GM23248 (cell line): ENCODE results near the gene ING3. TPM values are rescaled to one million over a fixed set of nuclear protein-coding genes. Genes with fewer than 3 reads are reported as not detected.

Experiments used
- DNase-seq: peaks from one replicate; pipeline ENCODE4 v3.0.0-alpha.2; 2015
- H2AFZ ChIP-seq: fragments of 200-600 bp; sonication (generic); 2 replicates; pipeline ENCODE4 v1.6.1; 2016; ENCODE audit warnings: antibody characterized with exemption
- H3F3A ChIP-seq: fragments of 200-600 bp; sonication (generic); 2 replicates; pipeline ENCODE4 v1.6.1; 2016; ENCODE audit warnings: mild to moderate bottlenecking, antibody characterized with exemption, mixed run types; ENCODE audit not compliant: insufficient read depth
- H3K27ac ChIP-seq: fragments of 200-600 bp; sonication (generic); 2 replicates; pipeline ENCODE4 v1.5.1; 2016; ENCODE audit warnings: mild to moderate bottlenecking
- H3K27me3 ChIP-seq: fragments of 200-600 bp; sonication (generic); replicated peaks from 2 replicates; pipeline ENCODE4 v1.6.1; 2016; ENCODE audit warnings: mild to moderate bottlenecking; ENCODE audit not compliant: insufficient read depth
- H3K36me3 ChIP-seq: fragments of 200-600 bp; sonication (generic); 2 replicates; pipeline ENCODE4 v1.6.1; 2016; ENCODE audit warnings: low read depth, mild to moderate bottlenecking
- H3K4me1 ChIP-seq: fragments of 200-600 bp; sonication (generic); 2 replicates; pipeline ENCODE4 v1.6.1; 2016; ENCODE audit warnings: mild to moderate bottlenecking; ENCODE audit not compliant: insufficient read depth
- H3K4me2 ChIP-seq: fragments of 200-600 bp; sonication (generic); one replicate; pipeline ENCODE4 v1.6.1; 2016; ENCODE audit warnings: mild to moderate bottlenecking; ENCODE audit not compliant: unreplicated experiment
- H3K4me3 ChIP-seq: fragments of 200-600 bp; sonication (generic); 2 replicates; pipeline ENCODE4 v1.5.1; 2016; ENCODE audit warnings: mild to moderate bottlenecking
- H3K79me2 ChIP-seq: fragments of 200-600 bp; sonication (generic); 2 replicates; pipeline ENCODE4 v1.6.1; 2016; ENCODE audit warnings: mild to moderate bottlenecking; ENCODE audit not compliant: insufficient read depth
- H3K9ac ChIP-seq: fragments of 200-600 bp; sonication (generic); 2 replicates; pipeline ENCODE4 v1.6.1; 2016; ENCODE audit warnings: mild to moderate bottlenecking
- H3K9me2 ChIP-seq: fragments of 200-600 bp; sonication (generic); 2 replicates; pipeline ENCODE4 v1.6.1; 2016; ENCODE audit warnings: mixed run types, mild to moderate bottlenecking, moderate library complexity; ENCODE audit not compliant: insufficient read depth
- H3K9me3 ChIP-seq: fragments of 200-600 bp; sonication (generic); one replicate; pipeline ENCODE4 v1.6.1; 2017; ENCODE audit warnings: low read depth
- H4K20me1 ChIP-seq: fragments of 200-600 bp; sonication (generic); 2 replicates; pipeline ENCODE4 v1.6.0; 2016; ENCODE audit not compliant: insufficient read depth
- EZH2 ChIP-seq: fragments of 200-600 bp; sonication (generic); IDR thresholded peaks from 2 replicates; pipeline ENCODE4 v1.6.1; 2018; ENCODE audit warnings: antibody characterized with exemption, mild to moderate bottlenecking; ENCODE audit not compliant: insufficient read depth, poor library complexity, severe bottlenecking
- EZH2phosphoT487 ChIP-seq: fragments of 200-600 bp; sonication (generic); IDR thresholded peaks from 2 replicates; pipeline ENCODE4 v1.6.1; 2018; ENCODE audit warnings: antibody characterized with exemption, moderate library complexity, mild to moderate bottlenecking, low read depth; ENCODE audit not compliant: insufficient read depth
- WGBS, 2 experiments: methylation state at CpG; one replicate each; pipeline ENCODE4 v1.1.6; 2015 to 2017; ENCODE audit warnings: low lambda C conversion rate in 2 of 2, low coverage in 1 of 2; ENCODE audit errors: missing lambda C conversion rate in 2 of 2; 5-methylcytosine and 5-hydroxymethylcytosine counted together
- in situ Hi-C: fragments of 300-500 bp; cut with MboI; formaldehyde crosslinking; loops from 2 replicates; pipeline ENCODE4 v1.15.0; 2020
- polyA plus RNA-seq: library from polyadenylated mRNA; unstranded; fragments of >200 nt; fragmentation: Nextera tagmentation; extraction: Ambion mirVana; gene quantifications from 2 replicates; pipeline ENCODE4 v1.2.1, GENCODE V29; 2016
- total RNA-seq: library from RNA; depleted of rRNA; stranded (reverse); fragments of >200 nt; shearing (Covaris generic); gene quantifications from 2 replicates; pipeline ENCODE4 v1.2.3, GENCODE V29; 2014; rRNA removed

The ING3 gene
- total RNA-seq (10.1 and 13.3 TPM in 2 replicates), polyA plus RNA-seq (21.6 and 27.0 TPM in 2 replicates)

- in situ Hi-C loops = no loop called here
- TF ChIP-seq EZH2phosphoT487 (no peak), EZH2 (no peak)
- Histone ChIP-seq H3F3A (no peaks in the 10 kb centered on the region), H3K79me2 (peaks cover 28% of the 10 kb centered on the region), H3K4me2 (peak within 1 kb of the TSS; percentile 95), H3K4me1 (peaks cover 13% of the 10 kb centered on the region; the same call in 1 of the 2 replicates), H3K4me3 (peak within 1 kb of the TSS; percentile 81), H3K9me3 (no peaks in the 10 kb centered on the region), H3K9me2 (no peaks in the 10 kb centered on the region), H2AFZ (peak within 1 kb of the TSS; percentile 94), H4K20me1 (0 out of 2 replicates have a peak, but pooled peaks cover 4% of the 10 kb centered on the region), H3K36me3 (peaks cover 12% of the 10 kb centered on the region; the same call in 1 of the 2 replicates), H3K27ac (peak within 1 kb of the TSS; percentile 95), H3K9ac (peak within 1 kb of the TSS; percentile 96), H3K27me3 (no peaks in the 10 kb centered on the region)
- WGBS, 2 experiments = 1% methylated on average over 43 to 70 of the region's 71 CpGs
- DNase-seq = peak; percentile 100
These were observed at the start of gene ING3 for GRCh38 chr7:120950539-120951308. Gene ING3, plus strand, starts transcription at chr7:120950777. Its CDS starts 120 bp downstream, at chr7:120950897.

- H3K9me2 ChIP-seq = no peaks in the 10 kb centered on the region
- H3K9ac ChIP-seq = no peak overlapping the region
- H3K79me2 ChIP-seq = no peaks in the 10 kb centered on the region
- no peak overlapping the region for H3K4me3 ChIP-seq
- TF ChIP-seq EZH2phosphoT487 (no peak), EZH2 (no peak)
- H3K9me3 ChIP-seq = no peaks in the 10 kb centered on the region
- H3K27ac ChIP-seq = no peak overlapping the region
- 71 to 73% methylated on average over 2 of the region's 2 CpGs for WGBS, 2 experiments
- no peak for DNase-seq
- in situ Hi-C loops = no loop called here
- no peaks in the 10 kb centered on the region for H3K4me1 ChIP-seq
- no peak overlapping the region for H2AFZ ChIP-seq
- no peaks in the 10 kb centered on the region for H3F3A ChIP-seq
- H3K27me3 ChIP-seq = no peaks in the 10 kb centered on the region
- H4K20me1 ChIP-seq = no peaks in the 10 kb centered on the region
- no peak overlapping the region for H3K4me2 ChIP-seq
- no peaks in the 10 kb centered on the region for H3K36me3 ChIP-seq
These were observed 35.1 kb upstream of the ING3 start for GRCh38 chr7:120915314-120916105.

- Histone ChIP-seq H3K4me1 (no peaks in the 10 kb centered on the region), H2AFZ (no peak overlapping the region), H3K9me3 (no peaks in the 10 kb centered on the region), H3K4me2 (no peak overlapping the region), H3K36me3 (no peaks in the 10 kb centered on the region), H3K27ac (no peak overlapping the region), H3K4me3 (no peak overlapping the region), H4K20me1 (no peaks in the 10 kb centered on the region), H3K27me3 (no peaks in the 10 kb centered on the region), H3K9ac (no peak overlapping the region), H3F3A (no peaks in the 10 kb centered on the region), H3K9me2 (no peaks in the 10 kb centered on the region), H3K79me2 (no peaks in the 10 kb centered on the region)
- in situ Hi-C loops = no loop called here
- TF ChIP-seq EZH2 (no peak), EZH2phosphoT487 (no peak)
- WGBS, 2 experiments = 36 to 49% methylated on average over 3 of the region's 3 CpGs
- DNase-seq = no peak
These were observed 34.5 kb upstream of the ING3 start for GRCh38 chr7:120916121-120916520.

GRCh38 chr7:120916538-120916937, 34.0 kb upstream of the ING3 start:
- Histone ChIP-seq H3K4me1 (no peaks in the 10 kb centered on the region), H3K9me3 (no peaks in the 10 kb centered on the region), H3K27me3 (no peaks in the 10 kb centered on the region), H3K9ac (no peak overlapping the region), H3K79me2 (no peaks in the 10 kb centered on the region), H3K9me2 (no peaks in the 10 kb centered on the region), H4K20me1 (no peaks in the 10 kb centered on the region), H3K4me2 (no peak overlapping the region), H2AFZ (no peak overlapping the region), H3F3A (no peaks in the 10 kb centered on the region), H3K4me3 (no peak overlapping the region), H3K27ac (no peak overlapping the region), H3K36me3 (no peaks in the 10 kb centered on the region)
- in situ Hi-C loops = no loop called here
- TF ChIP-seq EZH2 (no peak), EZH2phosphoT487 (no peak)
- WGBS, 2 experiments = 21% methylated on average over 1 of the region's 1 CpG
- DNase-seq = no peak
